Fibroblast of skin of left quadriceps (primary cell): ENCODE results near the gene RNU6-9.

Source experiments
- DNase-seq, 2 experiments: peaks; one replicate each; pipeline ENCODE4 v3.0.0-alpha.2; 2013; ENCODE audit warnings: low read depth in 2 of 2

Gene RNU6-9

GRCh38 chr19:898663-899062 lies 5.4 kb downstream of the RNU6-9 start:
- DNase-seq, result no peak

GRCh38 chr19:899336-900042 lies 6.2 kb downstream of the RNU6-9 start:
- no peak for DNase-seq

- DNase-seq, result no peak
Observed at GRCh38 chr19:900043-900301, 6.7 kb downstream of the RNU6-9 start.

- no peak for DNase-seq
Observed at GRCh38 chr19:900302-901111, 7.2 kb downstream of the RNU6-9 start.

GRCh38 chr19:901216-902092 lies 8.2 kb downstream of the RNU6-9 start:
- DNase-seq, result no peak

GRCh38 chr19:902093-902370 lies 8.7 kb downstream of the RNU6-9 start:
- no peak for DNase-seq

- no peak for DNase-seq
Observed at GRCh38 chr19:902446-903226, 9.4 kb downstream of the RNU6-9 start.

- no peak for DNase-seq
Observed at GRCh38 chr19:903266-903797, 10.0 kb downstream of the RNU6-9 start.

- no peak for DNase-seq
Observed at GRCh38 chr19:904545-904944, 11.3 kb downstream of the RNU6-9 start.

GRCh38 chr19:906480-906879 lies 13.2 kb downstream of the RNU6-9 start:
- no peak for DNase-seq

- no peak for DNase-seq
Observed at GRCh38 chr19:907183-907853, 14.0 kb downstream of the RNU6-9 start.

GRCh38 chr19:911197-912033 lies 18.1 kb downstream of the RNU6-9 start:
- DNase-seq, result no peak

GRCh38 chr19:912181-913079 lies 19.1 kb downstream of the RNU6-9 start:
- no peak for DNase-seq

- DNase-seq, result peak in 1 of 2 experiments; percentile 28
Observed at GRCh38 chr19:913080-913748, 19.9 kb downstream of the RNU6-9 start, which contains the start of gene R3HDM4. Gene R3HDM4 (minus strand): TSS chr19:913219. CDS start chr19:913157, 62 bp downstream.

GRCh38 chr19:916645-917322 lies 23.5 kb downstream of the RNU6-9 start:
- no peak for DNase-seq

GRCh38 chr19:917323-918151 lies 24.3 kb downstream of the RNU6-9 start, which contains the start of gene KISS1R:
Gene KISS1R (plus strand): TSS chr19:917333. CDS start chr19:917503, 170 bp downstream.
- no peak for DNase-seq

- DNase-seq, result no peak
Observed at GRCh38 chr19:918152-918437, 24.8 kb downstream of the RNU6-9 start.
